ENCODE results near the gene ANGPT4.

Gene ANGPT4

DNA sequence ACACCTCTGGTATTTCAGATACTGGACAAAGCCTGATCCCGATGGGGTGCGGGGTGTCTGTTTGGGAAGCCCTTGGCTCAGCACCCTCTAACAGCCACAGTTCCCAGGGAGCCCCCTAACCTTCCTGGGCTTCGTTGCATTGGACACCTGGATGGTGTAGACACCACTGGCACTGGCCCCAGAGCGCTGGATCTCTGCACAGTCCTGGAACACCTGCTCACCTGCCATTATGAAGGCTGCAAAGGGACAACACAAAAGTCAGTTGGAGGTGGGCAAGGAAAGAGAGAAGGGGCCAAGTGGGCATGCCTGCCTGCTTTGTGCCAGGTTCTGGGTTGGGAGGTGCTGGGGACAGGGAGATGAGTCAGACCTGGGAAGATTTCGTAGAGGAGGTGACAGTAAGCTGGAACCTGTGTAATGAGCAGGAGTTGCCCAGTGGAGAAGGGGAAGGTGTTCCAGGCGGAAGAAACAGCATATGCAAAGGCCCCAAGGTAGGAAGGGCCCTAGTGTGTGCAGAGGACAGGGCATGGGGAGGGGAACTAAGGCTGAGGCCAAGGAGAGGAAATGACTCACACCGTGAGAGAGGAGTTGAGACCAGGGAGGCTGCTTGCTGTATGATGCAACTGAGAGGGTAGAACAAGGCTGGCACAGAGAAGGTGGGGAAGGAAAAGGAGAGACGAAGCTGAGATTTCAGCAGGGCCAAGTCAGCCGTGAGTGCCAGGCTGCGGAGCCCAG, 34.9 kb downstream of the ANGPT4 start:
- TF ChIP-seq, protein P1, sequence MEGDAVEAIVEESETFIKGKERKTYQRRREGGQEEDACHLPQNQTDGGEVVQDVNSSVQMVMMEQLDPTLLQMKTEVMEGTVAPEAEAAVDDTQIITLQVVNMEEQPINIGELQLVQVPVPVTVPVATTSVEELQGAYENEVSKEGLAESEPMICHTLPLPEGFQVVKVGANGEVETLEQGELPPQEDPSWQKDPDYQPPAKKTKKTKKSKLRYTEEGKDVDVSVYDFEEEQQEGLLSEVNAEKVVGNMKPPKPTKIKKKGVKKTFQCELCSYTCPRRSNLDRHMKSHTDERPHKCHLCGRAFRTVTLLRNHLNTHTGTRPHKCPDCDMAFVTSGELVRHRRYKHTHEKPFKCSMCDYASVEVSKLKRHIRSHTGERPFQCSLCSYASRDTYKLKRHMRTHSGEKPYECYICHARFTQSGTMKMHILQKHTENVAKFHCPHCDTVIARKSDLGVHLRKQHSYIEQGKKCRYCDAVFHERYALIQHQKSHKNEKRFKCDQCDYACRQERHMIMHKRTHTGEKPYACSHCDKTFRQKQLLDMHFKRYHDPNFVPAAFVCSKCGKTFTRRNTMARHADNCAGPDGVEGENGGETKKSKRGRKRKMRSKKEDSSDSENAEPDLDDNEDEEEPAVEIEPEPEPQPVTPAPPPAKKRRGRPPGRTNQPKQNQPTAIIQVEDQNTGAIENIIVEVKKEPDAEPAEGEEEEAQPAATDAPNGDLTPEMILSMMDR (IDR thresholded peaks at IDR 0.05; ENCODE audit: borderline replicate concordance, extremely low read depth, low read length, poor library complexity, severe bottlenecking): no peak
- TF ChIP-seq EZH2 (IDR thresholded peaks at IDR 0.05; ENCODE audit: borderline replicate concordance, low read depth, low read length, severe bottlenecking): no peak
- H3K79me2 ChIP-seq (ENCODE audit: insufficient read depth, low read length): no peaks in the 10 kb centered on the region
- H4K20me1 ChIP-seq (ENCODE audit: insufficient read depth, low read length): peaks cover 17% of the 10 kb centered on the region
- H3K9me3 ChIP-seq (ENCODE audit: insufficient read depth, low read length, severe bottlenecking): no peaks in the 10 kb centered on the region
- no peak overlapping the region for H2AFZ ChIP-seq (ENCODE audit: low read depth, low read length)
- no peak overlapping the region for H3K4me2 ChIP-seq (ENCODE audit: insufficient read depth, low read length)
- H3K27ac ChIP-seq (ENCODE audit: low read length): no peak overlapping the region
- DNase-seq: peak; percentile 10
- no peaks in the 10 kb centered on the region for H3K36me3 ChIP-seq (ENCODE audit: insufficient read depth, low read length)
- no peak overlapping the region for H3K4me3 ChIP-seq (ENCODE audit: low read depth in 1 of 2, low read length in 2 of 2)
- H3K4me1 ChIP-seq (ENCODE audit: insufficient read depth, low read length): no peaks in the 10 kb centered on the region
- no peak overlapping the region for H3K9ac ChIP-seq (ENCODE audit: low read depth, low read length)
- no peaks in the 10 kb centered on the region for H3K27me3 ChIP-seq (ENCODE audit: insufficient read depth, low read length, poor library complexity)
- ATAC-seq (ENCODE audit: insufficient read depth, low read depth): peak; percentile 58; the same call in 2 of the 3 replicates

DNA sequence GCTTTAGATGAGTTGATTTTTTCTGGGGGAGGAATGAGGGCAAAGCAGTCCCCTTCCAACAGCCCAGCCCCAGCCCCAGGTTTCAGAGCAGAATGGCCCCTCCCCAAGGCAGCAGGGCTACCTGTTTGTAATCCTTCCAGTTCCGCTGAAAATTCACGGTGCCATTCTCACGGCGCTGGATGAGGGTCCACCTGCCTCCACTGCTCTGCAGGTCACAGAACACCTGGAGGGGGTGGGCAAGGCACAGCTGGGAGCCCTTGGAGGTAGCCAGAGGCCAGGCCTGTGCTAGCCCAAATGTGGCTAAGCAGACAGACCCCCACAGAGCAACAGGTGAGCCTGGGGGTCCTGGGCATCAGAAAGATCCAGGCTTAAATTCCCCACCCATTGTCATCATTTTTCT, 36.5 kb downstream of the ANGPT4 start:
- H4K20me1 ChIP-seq (ENCODE audit: insufficient read depth, low read length): peaks cover 16% of the 10 kb centered on the region
- no peaks in the 10 kb centered on the region for H3K79me2 ChIP-seq (ENCODE audit: insufficient read depth, low read length)
- H3K36me3 ChIP-seq (ENCODE audit: insufficient read depth, low read length): no peaks in the 10 kb centered on the region
- no peaks in the 10 kb centered on the region for H3K4me1 ChIP-seq (ENCODE audit: insufficient read depth, low read length)
- no peaks in the 10 kb centered on the region for H3K27me3 ChIP-seq (ENCODE audit: insufficient read depth, low read length, poor library complexity)
- DNase-seq (no peak), ATAC-seq (ENCODE audit: insufficient read depth, low read depth) (no peak)
- no peak for TF ChIP-seq EZH2 (IDR thresholded peaks at IDR 0.05; ENCODE audit: borderline replicate concordance, low read depth, low read length, severe bottlenecking)
- TF ChIP-seq, protein P1 (IDR thresholded peaks at IDR 0.05; ENCODE audit: borderline replicate concordance, extremely low read depth, low read length, poor library complexity, severe bottlenecking): no peak
- H3K27ac ChIP-seq (ENCODE audit: low read length): no peak overlapping the region
- no peak overlapping the region for H3K4me3 ChIP-seq (ENCODE audit: low read depth in 1 of 2, low read length in 2 of 2)
- no peak overlapping the region for H3K9ac ChIP-seq (ENCODE audit: low read depth, low read length)
- H3K9me3 ChIP-seq (ENCODE audit: insufficient read depth, low read length, severe bottlenecking): no peaks in the 10 kb centered on the region
- H2AFZ ChIP-seq (ENCODE audit: low read depth, low read length): no peak overlapping the region
- no peak overlapping the region for H3K4me2 ChIP-seq (ENCODE audit: insufficient read depth, low read length)

DNA sequence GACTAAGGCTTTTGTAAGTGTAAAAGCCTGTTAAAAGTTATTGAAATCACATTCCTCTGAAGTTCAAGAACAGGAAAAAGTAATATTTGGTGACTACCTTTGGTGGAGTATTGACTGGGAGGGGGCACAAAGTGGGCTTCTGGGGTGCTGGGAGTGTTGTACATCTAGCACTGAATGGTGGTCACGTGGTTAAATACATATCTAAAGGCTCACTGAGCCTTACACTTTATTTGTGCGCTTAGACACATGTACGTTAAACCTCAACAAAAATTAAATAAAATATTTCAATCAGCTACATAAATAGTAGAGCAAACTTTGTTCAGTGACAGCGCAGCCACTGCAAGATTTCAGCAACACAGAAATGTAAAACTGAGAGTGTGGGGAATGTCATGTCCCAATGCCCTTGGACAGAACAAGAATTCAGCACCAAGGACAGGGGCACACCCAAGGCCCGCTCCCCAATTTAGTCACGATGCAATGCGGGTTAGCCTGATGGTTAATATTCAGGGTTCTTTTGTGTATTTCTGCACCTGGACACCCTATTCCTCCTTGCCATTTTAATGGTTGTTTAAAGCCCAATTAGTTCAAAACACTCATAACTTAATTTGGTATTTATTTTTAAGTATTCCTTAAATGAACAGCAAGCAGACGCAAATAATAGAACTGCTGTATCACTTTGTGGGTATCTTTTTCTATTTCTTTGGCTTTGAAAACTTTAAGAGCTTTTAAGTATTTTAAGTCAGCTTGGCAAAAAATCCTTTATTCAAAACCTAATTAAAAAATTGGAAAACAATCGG, 37.4 kb downstream of the ANGPT4 start:
- peak; percentile 75 for ATAC-seq (ENCODE audit: insufficient read depth, low read depth)
- no peak overlapping the region for H3K9ac ChIP-seq (ENCODE audit: low read depth, low read length)
- H3K4me2 ChIP-seq (ENCODE audit: insufficient read depth, low read length): no peak overlapping the region
- no peak overlapping the region for H3K27ac ChIP-seq (ENCODE audit: low read length)
- no peak overlapping the region for H2AFZ ChIP-seq (ENCODE audit: low read depth, low read length)
- no peak overlapping the region for H3K4me3 ChIP-seq (ENCODE audit: low read depth in 1 of 2, low read length in 2 of 2)
- H3K79me2 ChIP-seq (ENCODE audit: insufficient read depth, low read length): no peaks in the 10 kb centered on the region
- no peaks in the 10 kb centered on the region for H3K9me3 ChIP-seq (ENCODE audit: insufficient read depth, low read length, severe bottlenecking)
- H3K36me3 ChIP-seq (ENCODE audit: insufficient read depth, low read length): no peaks in the 10 kb centered on the region
- peak; percentile 69 for DNase-seq
- no peaks in the 10 kb centered on the region for H3K4me1 ChIP-seq (ENCODE audit: insufficient read depth, low read length)
- TF ChIP-seq EZH2 (IDR thresholded peaks at IDR 0.05; ENCODE audit: borderline replicate concordance, low read depth, low read length, severe bottlenecking): no peak
- TF ChIP-seq, protein P1 (IDR thresholded peaks at IDR 0.05; ENCODE audit: borderline replicate concordance, extremely low read depth, low read length, poor library complexity, severe bottlenecking): no peak
- H4K20me1 ChIP-seq (ENCODE audit: insufficient read depth, low read length): peaks cover 11% of the 10 kb centered on the region
- H3K27me3 ChIP-seq (ENCODE audit: insufficient read depth, low read length, poor library complexity): no peaks in the 10 kb centered on the region
